HEK293T (cell line): ENCODE data around the gene GRAMD2B.
"Not testable (repeated sequence)": the region's sequence is repeated elsewhere in the genome, so short reads cannot be mapped to it uniquely, and the experiment has no call there.

Source experiments
- CTCF ChIA-PET: fragments of 350-600 bp; formaldehyde crosslinking; extraction: SDS; loops from one replicate; lab custom pipeline; 2021; ENCODE audit warnings: antibody characterized with exemption, inconsistent platforms; lab: Yijun Ruan, JAX
- POLR2A ChIA-PET: fragments of 350-600 bp; formaldehyde crosslinking; extraction: SDS; loops from one replicate; lab custom pipeline; 2020; ENCODE audit warnings: antibody characterized with exemption, inconsistent platforms; lab: Yijun Ruan, JAX
- DNase-seq: peaks from one replicate; pipeline ENCODE4 v3.0.0; 2012; ENCODE audit warnings: mixed read lengths; ENCODE audit errors: extremely low spot score
- ARNT ChIP-seq: fragments of 450-650 bp; IDR thresholded peaks from 2 replicates; pipeline ENCODE4 v1.6.1; 2017; ENCODE audit warnings: mild to moderate bottlenecking
- BHLHE40 ChIP-seq: fragments of 450-650 bp; IDR thresholded peaks from 2 replicates; pipeline ENCODE4 v1.6.1; 2016; ENCODE audit warnings: mild to moderate bottlenecking, moderate library complexity, borderline replicate concordance
- CTBP1 ChIP-seq: fragments of 450-650 bp; IDR thresholded peaks from 2 replicates; pipeline ENCODE4 v1.6.1; 2016; ENCODE audit warnings: borderline replicate concordance
- ELF4 ChIP-seq: fragments of 450-650 bp; IDR thresholded peaks from 2 replicates; pipeline ENCODE4 v1.6.1; 2017; ENCODE audit warnings: antibody characterized with exemption
- FOXA1 ChIP-seq: fragments of 450-650 bp; IDR thresholded peaks from 2 replicates; pipeline ENCODE4 v1.6.1; 2016; ENCODE audit warnings: mild to moderate bottlenecking
- FOXK2 ChIP-seq: fragments of 450-650 bp; IDR thresholded peaks from 2 replicates; pipeline ENCODE4 v1.6.1; 2016; ENCODE audit warnings: mild to moderate bottlenecking
- FOXM1 ChIP-seq: fragments of 450-650 bp; IDR thresholded peaks from 2 replicates; pipeline ENCODE4 v1.6.1; 2017; ENCODE audit warnings: mild to moderate bottlenecking, borderline replicate concordance
- HDGF ChIP-seq: fragments of 450-650 bp; IDR thresholded peaks from 2 replicates; pipeline ENCODE4 v1.6.1; 2017; ENCODE audit warnings: antibody characterized with exemption, borderline replicate concordance
- L3MBTL2 ChIP-seq: fragments of 450-650 bp; conservative IDR thresholded peaks from 2 replicates; pipeline ENCODE4 v1.6.1; 2016; ENCODE audit warnings: mild to moderate bottlenecking
- LEF1 ChIP-seq: fragments of 450-650 bp; IDR thresholded peaks from 2 replicates; pipeline ENCODE4 v1.6.1; 2017; ENCODE audit warnings: mild to moderate bottlenecking, borderline replicate concordance
- NFRKB ChIP-seq: fragments of 450-650 bp; IDR thresholded peaks from 2 replicates; pipeline ENCODE4 v1.6.1; 2016; ENCODE audit warnings: mild to moderate bottlenecking, moderate library complexity
- PKNOX1 ChIP-seq: fragments of 450-650 bp; IDR thresholded peaks from 2 replicates; pipeline ENCODE4 v1.6.1; 2016
- SP1 ChIP-seq: fragments of 450-650 bp; IDR thresholded peaks from 2 replicates; pipeline ENCODE4 v1.6.1; 2017
- SUZ12 ChIP-seq: fragments of 450-650 bp; IDR thresholded peaks from 2 replicates; pipeline ENCODE4 v1.6.1; 2016; ENCODE audit warnings: mild to moderate bottlenecking
- TARDBP ChIP-seq: fragments of 450-650 bp; IDR thresholded peaks from 2 replicates; pipeline ENCODE4 v1.6.1; 2016
- ZNF384 ChIP-seq: fragments of 450-650 bp; IDR thresholded peaks from 2 replicates; pipeline ENCODE4 v1.6.1; 2016

The GRAMD2B gene

GRCh38 chr5:126464016-126464415 is 40.8 kb downstream of the GRAMD2B start:
- POLR2A ChIA-PET: no interaction called here
- CTCF ChIA-PET: no interaction called here
- DNase-seq: no peak
- TF ChIP-seq LEF1: no peak
- TF ChIP-seq ARNT: no peak
- TF ChIP-seq L3MBTL2: no peak
- no peak for TF ChIP-seq TARDBP
- no peak for TF ChIP-seq CTBP1
- no peak for TF ChIP-seq SP1
- no peak for TF ChIP-seq NFRKB
- TF ChIP-seq BHLHE40: no peak

- TF ChIP-seq CTBP1 (no peak), L3MBTL2 (no peak), TARDBP (no peak), FOXA1 (no peak), ZNF384 (no peak), FOXK2 (no peak), PKNOX1 (no peak), SUZ12 (no peak), ARNT (no peak), ELF4 (no peak), SP1 (no peak), LEF1 (no peak), HDGF (no peak), NFRKB (no peak), BHLHE40 (no peak), FOXM1 (no peak)
- no peak for DNase-seq
- POLR2A ChIA-PET: no interaction called here
- CTCF ChIA-PET: interaction anchor here (0.6 kb wide), 1 partner anchor 73 kb away, joined by 3 read pairs; no protein-coding TSS in a partner anchor
Observed at GRCh38 chr5:126464959-126465358, 41.8 kb downstream of the GRAMD2B start.

- TF ChIP-seq ELF4 (no peak), ARNT (no peak), FOXA1 (no peak), BHLHE40 (no peak), ZNF384 (no peak), SP1 (no peak), HDGF (no peak), CTBP1 (no peak), FOXM1 (no peak), L3MBTL2 (no peak), TARDBP (no peak), PKNOX1 (no peak), FOXK2 (no peak)
- POLR2A ChIA-PET: no interaction called here
- CTCF ChIA-PET: interaction anchor here (0.6 kb wide), 1 partner anchor 10 kb away, joined by 3 read pairs; no protein-coding TSS in a partner anchor
- no peak for DNase-seq
Observed at GRCh38 chr5:126468091-126468490, 44.9 kb downstream of the GRAMD2B start.

GRCh38 chr5:126469536-126470316 is 46.5 kb downstream of the GRAMD2B start:
- POLR2A ChIA-PET: no interaction called here
- no peak for TF ChIP-seq FOXA1

GRCh38 chr5:126470529-126470928 is 47.3 kb downstream of the GRAMD2B start:
- POLR2A ChIA-PET, CTCF ChIA-PET, DNase-seq: not testable (repeated sequence)

More at GRCh38 chr5:126469536-126470316, 46.5 kb downstream of the GRAMD2B start:
- DNase-seq: no peak
- CTCF ChIA-PET: no interaction called here

GRCh38 chr5:126471247-126471646 is 48.0 kb downstream of the GRAMD2B start:
- no peak for DNase-seq
- ChIA-PET CTCF (interaction anchor here (1.5 kb wide), 1 partner anchor 28 kb away, joined by 3 read pairs; no protein-coding TSS in a partner anchor), POLR2A (no interaction called here)
- TF ChIP-seq FOXA1 (no peak), BHLHE40 (no peak), L3MBTL2 (no peak), HDGF (no peak), CTBP1 (peak; percentile 39; the same call in 1 of the 2 replicates), FOXM1 (no peak), ELF4 (no peak), ARNT (no peak), PKNOX1 (peak; percentile 55), SP1 (no peak), ZNF384 (no peak), SUZ12 (no peak), FOXK2 (no peak), NFRKB (no peak)
